Brain pericyte (primary cell): ENCODE data around the gene REPIN1.

ENCODE experiments used
- DNase-seq: peaks from one replicate; pipeline ENCODE4 v3.0.0-alpha.2; 2012; ENCODE audit warnings: low read depth, low spot score

Gene REPIN1

GRCh38 chr7:150368096-150368883 is at the start of gene REPIN1:
TSS of gene REPIN1 (plus strand) at chr7:150368822. CDS start at chr7:150369712, 890 bp downstream.
- no peak for DNase-seq

DNA sequence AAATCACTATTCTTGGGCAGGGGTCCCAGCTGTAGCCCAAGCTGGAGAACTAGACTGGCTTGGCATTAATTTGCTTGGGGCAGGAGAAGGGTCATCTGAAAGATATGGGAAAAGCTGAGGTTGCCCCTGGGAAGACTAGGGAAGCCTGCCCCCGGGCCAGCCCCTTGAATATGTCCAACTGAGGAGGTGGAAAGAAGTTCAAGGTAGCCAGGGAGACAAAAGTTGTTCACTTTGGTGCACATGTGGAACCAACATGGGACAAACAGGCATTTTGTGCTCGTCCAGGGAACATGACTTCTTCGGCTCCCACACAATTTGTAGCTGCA is 46.9 kb upstream of the REPIN1 start:
- DNase-seq: no peak

GRCh38 chr7:150322114-150322832 is 46.3 kb upstream of the REPIN1 start:
- no peak for DNase-seq

- no peak for DNase-seq
Observed at GRCh38 chr7:150322833-150323681, 45.6 kb upstream of the REPIN1 start, which contains the start of the genes ACTR3C and LRRC61. TSS of gene ACTR3C (minus strand) at chr7:150323545. CDS start at chr7:150295296, 28,249 bp downstream. TSS of gene LRRC61 (plus strand) at chr7:150323355. CDS start at chr7:150336862, 13,507 bp downstream.

DNA sequence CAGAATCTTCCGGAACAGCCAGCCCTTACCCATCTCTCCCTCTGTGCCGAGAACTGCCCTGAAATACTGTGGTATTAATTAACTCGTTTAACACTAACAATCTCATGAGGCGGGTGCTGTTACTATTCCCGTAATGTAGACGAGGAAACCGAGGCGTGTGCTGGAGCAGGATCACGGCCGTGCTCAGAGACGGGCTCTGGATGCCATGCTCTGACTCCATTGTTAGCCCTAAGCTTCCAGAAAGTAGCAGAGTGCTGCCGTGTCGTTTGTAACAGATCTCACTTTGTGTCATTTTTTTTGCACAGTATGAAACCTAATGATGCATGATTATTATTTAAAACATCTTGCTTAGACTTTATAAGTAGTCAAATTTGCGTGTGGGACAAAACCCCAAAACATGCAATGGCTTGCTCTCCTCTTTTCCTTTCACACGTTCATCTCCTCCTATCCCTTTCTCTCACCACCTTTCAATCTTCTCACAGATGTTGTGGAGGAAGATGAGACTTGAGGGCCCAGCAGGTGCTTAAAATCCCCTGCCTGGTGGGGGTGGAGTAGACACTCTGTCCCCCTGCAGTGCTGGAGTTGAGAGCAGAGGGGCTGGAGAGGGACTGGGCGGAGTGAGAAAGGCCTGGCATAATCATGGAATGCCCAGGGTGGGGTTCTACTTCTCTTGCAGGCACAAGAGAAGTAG is 44.8 kb upstream of the REPIN1 start:
- no peak for DNase-seq

- no peak for DNase-seq
Observed at GRCh38 chr7:150324373-150324961, 44.2 kb upstream of the REPIN1 start.

DNA sequence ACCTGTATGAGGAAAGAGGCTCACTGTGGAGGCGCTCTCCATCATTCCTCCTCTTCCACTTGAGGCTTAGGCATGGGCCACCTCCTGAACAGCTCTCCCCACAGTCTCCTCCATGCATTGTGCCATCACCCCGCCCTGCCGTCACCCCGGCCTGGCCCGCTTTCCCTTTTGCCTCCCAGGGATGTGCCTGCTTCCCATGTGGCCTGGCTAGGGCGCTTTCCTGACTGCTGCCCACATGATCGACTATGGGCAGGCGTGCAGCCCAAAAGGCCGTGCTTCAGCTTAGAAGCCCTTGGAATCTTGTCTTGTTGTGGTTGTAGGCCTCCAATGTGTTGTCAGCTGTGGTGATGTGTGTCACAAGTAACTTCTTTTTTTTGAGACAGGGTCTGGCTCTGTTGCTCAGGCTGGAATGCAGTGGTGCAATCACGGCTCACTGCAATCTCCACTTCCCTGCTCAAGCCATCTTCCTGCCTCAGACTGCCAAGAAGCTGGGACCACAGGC is 43.5 kb upstream of the REPIN1 start:
- DNase-seq: no peak

DNA sequence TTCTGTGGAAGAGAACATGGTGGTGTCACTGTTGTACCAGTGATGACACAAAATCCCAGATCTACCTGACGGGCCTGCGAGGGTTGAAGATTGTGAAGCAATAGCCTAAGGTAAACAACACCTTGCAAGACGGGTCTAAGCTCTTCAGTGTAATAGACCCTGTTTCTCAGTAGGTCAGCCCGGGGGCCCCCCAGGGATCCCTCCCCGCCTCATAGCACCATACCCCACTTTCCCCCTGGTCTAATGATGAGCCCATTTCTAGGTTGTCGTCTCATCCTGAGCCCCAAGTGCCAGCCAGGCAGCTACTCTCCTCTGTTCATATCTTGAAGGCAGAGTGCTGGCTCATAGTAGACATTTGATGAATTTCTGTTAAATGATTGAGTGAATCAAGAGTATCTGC is 42.7 kb upstream of the REPIN1 start:
- no peak for DNase-seq

DNA sequence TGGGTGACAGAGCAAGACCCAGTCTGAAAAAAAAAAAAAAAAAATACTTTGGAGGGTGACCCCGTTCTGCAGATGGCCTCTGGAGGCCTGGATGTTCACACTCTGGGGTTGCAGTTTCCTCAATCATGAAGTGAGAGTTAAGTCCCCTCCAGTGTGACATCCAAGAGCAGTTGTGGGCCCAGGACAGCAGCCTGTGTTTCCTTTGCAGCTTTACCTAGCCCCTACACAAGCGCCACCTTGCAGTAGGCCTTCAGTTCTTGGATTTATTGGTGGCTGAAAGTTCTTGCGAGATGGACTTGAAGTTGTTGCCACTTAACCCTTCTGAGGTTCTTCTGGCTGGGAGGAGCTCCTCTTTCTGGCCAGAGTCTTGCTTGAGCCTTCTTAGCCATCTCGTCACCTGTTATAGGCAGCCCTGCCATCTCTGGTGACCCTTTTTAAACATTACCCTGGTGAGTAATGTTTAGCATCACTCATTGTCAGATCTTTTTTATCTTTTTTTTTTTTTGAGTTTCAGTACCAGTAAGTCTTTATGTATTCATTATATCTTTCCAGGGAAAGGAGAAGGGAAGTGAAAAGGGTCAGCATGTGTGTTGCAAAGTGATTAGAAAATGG is 41.9 kb upstream of the REPIN1 start:
- DNase-seq: no peak

GRCh38 chr7:150327308-150327707 is 41.3 kb upstream of the REPIN1 start:
- no peak for DNase-seq

DNA sequence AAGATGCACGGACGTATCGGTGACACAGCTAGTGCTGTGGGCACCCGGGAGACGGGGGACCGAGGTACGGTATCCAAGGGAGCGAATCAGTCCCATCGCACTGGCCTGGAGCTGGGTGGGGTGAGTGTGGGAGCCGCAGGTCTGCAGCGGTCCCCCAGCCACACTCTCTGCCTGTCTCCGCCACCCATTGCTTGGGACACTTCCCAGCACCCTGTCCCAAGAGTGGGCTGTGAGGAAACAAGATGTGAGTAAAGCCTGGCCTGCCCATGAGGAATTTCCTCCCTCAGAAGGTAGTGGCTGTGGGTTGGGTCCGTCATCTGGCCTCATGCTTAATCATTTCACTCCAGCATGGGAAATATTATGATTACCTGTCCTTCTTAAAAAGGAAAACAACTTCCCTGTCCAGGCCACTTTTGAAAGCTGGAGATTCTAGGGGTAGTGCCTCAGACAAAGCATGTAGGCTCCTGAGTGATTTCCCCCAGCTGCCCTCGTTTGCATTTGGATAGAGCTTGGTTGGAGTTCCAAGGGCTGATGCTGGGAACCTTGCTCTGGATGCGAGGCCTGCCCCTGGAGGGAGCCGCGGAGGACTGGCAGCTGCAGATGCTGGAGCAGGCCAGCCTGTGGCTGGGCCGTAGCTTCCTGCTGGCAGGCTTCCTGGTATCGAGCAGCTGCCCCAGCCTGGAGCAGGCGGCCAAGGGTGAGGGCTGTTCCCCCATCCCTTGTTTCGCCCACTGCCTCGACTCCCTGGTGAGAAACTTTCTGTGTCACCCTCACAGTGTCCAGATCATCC is 39.1 kb upstream of the REPIN1 start:
- no peak for DNase-seq

- DNase-seq: no peak
Observed at GRCh38 chr7:150330211-150330885, 38.3 kb upstream of the REPIN1 start.

GRCh38 chr7:150332852-150333635 is 35.6 kb upstream of the REPIN1 start:
- DNase-seq: no peak

GRCh38 chr7:150333659-150334058 is 35.0 kb upstream of the REPIN1 start:
- DNase-seq: no peak

DNA sequence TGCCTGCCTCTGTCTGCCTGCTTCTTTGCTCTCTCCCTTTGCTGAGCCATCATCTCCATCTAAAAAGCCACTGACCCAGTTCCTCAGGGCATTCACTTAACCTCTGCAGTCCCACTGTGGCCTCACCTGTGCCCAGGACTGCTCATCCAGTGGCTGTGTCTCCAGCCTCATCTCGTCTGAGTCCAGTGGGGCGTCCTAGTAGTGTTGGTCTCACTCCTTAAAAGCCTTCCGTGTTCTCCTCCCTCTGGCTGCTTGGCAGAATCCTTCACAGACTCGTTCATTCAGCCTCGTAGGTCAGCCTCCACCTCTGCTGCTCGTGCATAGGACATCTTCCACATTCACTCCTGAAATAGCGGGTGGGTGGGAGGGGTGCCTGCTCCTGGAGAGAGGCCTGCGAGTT is 34.5 kb upstream of the REPIN1 start:
- no peak for DNase-seq

GRCh38 chr7:150335108-150335773 is 33.4 kb upstream of the REPIN1 start:
- DNase-seq: no peak

- no peak for DNase-seq
Observed at GRCh38 chr7:150335774-150336112, 32.9 kb upstream of the REPIN1 start.

- no peak for DNase-seq
Observed at GRCh38 chr7:150336746-150337145, 31.9 kb upstream of the REPIN1 start.
